SK-N-SH (cell line): ENCODE measurements around the gene CIITA. TPM values are rescaled to one million over a fixed set of nuclear protein-coding genes. Genes with fewer than 3 reads are reported as not detected.

Experiments used
- CTCF ChIA-PET: fragments of 300-600, 350-600 bp; formaldehyde crosslinking; extraction: SDS; loops from one replicate; lab custom pipeline; 2021; lab: Yijun Ruan, JAX
- POLR2A ChIA-PET: fragments of 350-600 bp; sonication (Branson Sonifier 250); formaldehyde crosslinking; extraction: SDS; loops from one replicate; lab custom pipeline; 2020; ENCODE audit warnings: antibody characterized with exemption, inconsistent platforms; lab: Yijun Ruan, JAX
- DNase-seq: peaks from one replicate; pipeline ENCODE4 v3.0.0; 2012
- H2AFZ ChIP-seq: fragments of 200-600 bp; sonication (generic); 2 replicates; pipeline ENCODE4 v1.8.1; 2016; ENCODE audit warnings: antibody characterized with exemption, mild to moderate bottlenecking, low read depth
- H3F3A ChIP-seq: fragments of 200-600 bp; sonication (generic); replicated peaks from 2 replicates; pipeline ENCODE3; 2016; ENCODE audit warnings: antibody characterized with exemption, mild to moderate bottlenecking; ENCODE audit not compliant: insufficient read depth
- H3K27ac ChIP-seq, 2 experiments: fragments of 200-500 bp in 1 of 2; fragments of 200-600 bp in 1 of 2; sonication (Bioruptor generic) in 1 of 2; sonication (generic), shearing (Covaris generic) in 1 of 2; 2 replicates each; pipeline versions ENCODE4 v1.5.1 to v1.6.1; 2014 to 2016; ENCODE audit warnings: low read depth in 2 of 2, inconsistent platforms in 1 of 2, low read length in 1 of 2, mild to moderate bottlenecking in 1 of 2, mixed read lengths in 1 of 2
- H3K27me3 ChIP-seq: fragments of 200-600 bp; sonication (generic), shearing (Covaris generic); 2 replicates; pipeline ENCODE4 v1.6.1; 2016; ENCODE audit warnings: mixed run types; ENCODE audit not compliant: insufficient read depth
- H3K36me3 ChIP-seq, 2 experiments: fragments of 200-500 bp in 1 of 2; fragments of 200-600 bp in 1 of 2; sonication (Bioruptor generic) in 1 of 2; sonication (generic) in 1 of 2; replicated peaks in 1 of 2; 2 replicates each; pipeline versions ENCODE3 to v1.5.1; 2014 to 2016; ENCODE audit warnings: low read length in 1 of 2, mild to moderate bottlenecking in 1 of 2; ENCODE audit not compliant: insufficient read depth in 2 of 2, control insufficient read depth in 1 of 2
- H3K4me1 ChIP-seq, 2 experiments: fragments of 200-500 bp in 1 of 2; fragments of 200-600 bp in 1 of 2; sonication (Bioruptor generic) in 1 of 2; sonication (generic), shearing (Covaris generic) in 1 of 2; 2 replicates each; pipeline versions ENCODE4 v1.5.1 to v1.6.1; 2014 to 2016; ENCODE audit warnings: low read depth in 1 of 2, low read length in 1 of 2, mixed run types in 1 of 2; ENCODE audit not compliant: insufficient read depth in 2 of 2, control insufficient read depth in 1 of 2
- H3K4me2 ChIP-seq: fragments of 200-600 bp; sonication (generic), shearing (Covaris generic); 2 replicates; pipeline ENCODE4 v1.6.1; 2017; ENCODE audit warnings: mixed run types
- H3K4me3 ChIP-seq, 2 experiments: fragments of 200-500 bp in 1 of 2; fragments of 200-600 bp in 1 of 2; sonication (Bioruptor generic) in 1 of 2; sonication (generic), shearing (Covaris generic) in 1 of 2; 2 replicates each; pipeline versions ENCODE4 v1.5.1 to v1.8.1; 2014 to 2016; ENCODE audit warnings: low read depth in 2 of 2, inconsistent platforms in 1 of 2, low read length in 1 of 2, mild to moderate bottlenecking in 1 of 2, mixed read lengths in 1 of 2, moderate library complexity in 1 of 2
- H3K79me2 ChIP-seq: fragments of 200-600 bp; sonication (generic); 2 replicates; pipeline ENCODE4 v1.8.1; 2017; ENCODE audit warnings: mild to moderate bottlenecking; ENCODE audit not compliant: insufficient read depth
- H3K9ac ChIP-seq: fragments of 200-600 bp; sonication (generic); 2 replicates; pipeline ENCODE4 v1.6.1; 2017; ENCODE audit warnings: mixed run types
- H3K9me2 ChIP-seq: fragments of 200-600 bp; sonication (generic); 2 replicates; pipeline ENCODE4 v1.6.1; 2017; ENCODE audit warnings: mixed run types
- H3K9me3 ChIP-seq: fragments of 200-600 bp; sonication (generic); 2 replicates; pipeline ENCODE4 v1.6.1; 2017; ENCODE audit warnings: mixed run types, mild to moderate bottlenecking, moderate library complexity
- H4K20me1 ChIP-seq: fragments of 200-600 bp; sonication (generic); 2 replicates; pipeline ENCODE4 v1.6.1; 2017; ENCODE audit warnings: mild to moderate bottlenecking, mixed run types; ENCODE audit not compliant: insufficient read depth
- CHD2 ChIP-seq: fragments of 150-350 bp; IDR thresholded peaks from 2 replicates; pipeline ENCODE4 v1.6.1; 2018; ENCODE audit warnings: low read length; ENCODE audit not compliant: partially characterized antibody
- EP300 ChIP-seq, 2 experiments: IDR thresholded peaks; 2 replicates each; pipeline versions ENCODE4 v1.4.0 to v1.6.1; 2012; ENCODE audit warnings: borderline replicate concordance in 1 of 2, low read depth in 1 of 2, low read length in 1 of 2
- EZH2phosphoT487 ChIP-seq: fragments of 200-600 bp; sonication (generic); IDR thresholded peaks from 2 replicates; pipeline ENCODE4 v1.6.1; 2017; ENCODE audit warnings: low read depth, mixed run types, mild to moderate bottlenecking, antibody characterized with exemption, moderate library complexity, borderline replicate concordance
- FOSL2 ChIP-seq: IDR thresholded peaks from 2 replicates; pipeline ENCODE4 v1.4.0; 2012; ENCODE audit warnings: low read depth, mild to moderate bottlenecking, moderate library complexity, borderline replicate concordance
- FOXJ3 ChIP-seq: sonication (generic); formaldehyde crosslinking; IDR thresholded peaks from 2 replicates; pipeline ENCODE4 v1.5.1; 2020; ENCODE audit warnings: mild to moderate bottlenecking, missing genetic modification reagents
- FOXM1 ChIP-seq: IDR thresholded peaks from 2 replicates; pipeline ENCODE4 v1.4.0; 2012; ENCODE audit warnings: low read depth, mild to moderate bottlenecking
- MEF2A ChIP-seq: IDR thresholded peaks from 2 replicates; pipeline ENCODE4 v1.4.0; 2012; ENCODE audit warnings: low read depth, borderline replicate concordance
- MXI1 ChIP-seq: IDR thresholded peaks from 2 replicates; pipeline ENCODE4 v1.6.1; 2012; ENCODE audit warnings: mild to moderate bottlenecking, low read depth, low read length, improper control_type of control experiment
- RAD21 ChIP-seq: IDR thresholded peaks from 2 replicates; pipeline ENCODE4 v1.6.1; 2012; ENCODE audit warnings: mild to moderate bottlenecking, low read length
- RXRA ChIP-seq: IDR thresholded peaks from 2 replicates; pipeline ENCODE4 v1.4.0; 2012; ENCODE audit warnings: low read depth, mild to moderate bottlenecking, borderline replicate concordance
- SMC3 ChIP-seq: IDR thresholded peaks from 2 replicates; pipeline ENCODE4 v1.6.1; 2012; ENCODE audit warnings: low read depth, low read length, improper control_type of control experiment
- TCF12 ChIP-seq: IDR thresholded peaks from 2 replicates; pipeline ENCODE4 v1.4.0; 2012
- USF1 ChIP-seq: IDR thresholded peaks from 2 replicates; pipeline ENCODE4 v1.4.0; 2012; ENCODE audit warnings: low read depth, borderline replicate concordance
- WGBS: methylation state at CpG from one replicate; pipeline ENCODE4 v1.1.6; 2017; ENCODE audit warnings: low lambda C conversion rate; 5-methylcytosine and 5-hydroxymethylcytosine counted together
- polyA plus RNA-seq, 3 experiments: library from polyadenylated mRNA; depleted of rRNA; stranded (reverse); fragments of >200 nt; gene quantifications; 2 replicates each; pipeline ENCODE4 v1.2.3, GENCODE V29; 2012
- TF ChIP-seq, protein P1 (sequence below): IDR thresholded peaks from 2 replicates; pipeline ENCODE4 v1.4.0; 2012; ENCODE audit warnings: low read depth, borderline replicate concordance
- TF ChIP-seq, protein P2 (sequence below): fragments of 150-350 bp; IDR thresholded peaks from 2 replicates; pipeline ENCODE4 v1.6.1; 2017; ENCODE audit warnings: antibody characterized with exemption, low read length, low read depth, borderline replicate concordance

CIITA gene
- polyA plus RNA-seq, 1 of the 3 experiments (the other 2 are of a cell fraction), result 0.23 TPM

DNA sequence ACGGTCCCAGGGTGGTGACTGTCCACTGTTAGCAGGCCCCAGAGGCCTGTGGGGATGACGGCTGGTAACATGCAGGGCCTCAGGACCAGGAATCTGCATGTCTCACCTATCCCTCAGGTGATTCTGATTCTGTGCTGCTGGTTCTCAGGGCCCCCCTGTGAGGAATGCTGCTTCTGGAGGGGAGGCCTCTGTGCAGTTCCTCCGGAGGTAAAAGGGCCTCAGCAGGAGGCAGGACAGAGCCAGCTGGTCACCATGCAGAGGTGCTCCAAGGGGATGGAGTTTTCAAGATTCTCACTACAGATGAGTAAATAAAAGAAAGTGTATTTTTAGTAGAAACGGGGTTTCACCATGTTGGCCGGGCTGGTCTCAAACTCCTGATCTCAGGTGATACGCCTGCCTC is 101.1 kb downstream of the CIITA start:
- H3K9me2 ChIP-seq, result no peaks in the 10 kb centered on the region
- no peaks in the 10 kb centered on the region for H3K79me2 ChIP-seq
- peaks cover 0 to 11% of the 10 kb centered on the region in 2 experiments; a peak in 2 of 4 replicates for H3K4me1 ChIP-seq
- no peak overlapping the region for H3K27ac ChIP-seq
- TF ChIP-seq TCF12 (no peak), RXRA (no peak), EZH2phosphoT487 (no peak), SMC3 (no peak)
- H4K20me1 ChIP-seq, result no peaks in the 10 kb centered on the region
- H3K36me3 ChIP-seq, result peaks cover 27 to 44% of the 10 kb centered on the region in 2 experiments
- H3K4me3 ChIP-seq, result no peak overlapping the region
- no peak overlapping the region for H3K4me2 ChIP-seq
- H3K27me3 ChIP-seq, result no peaks in the 10 kb centered on the region
- DNase-seq, result no peak
- H3K9me3 ChIP-seq, result no peaks in the 10 kb centered on the region
- POLR2A ChIA-PET, result no interaction called here
- no peak overlapping the region for H2AFZ ChIP-seq
- H3F3A ChIP-seq, result no peaks in the 10 kb centered on the region
- CTCF ChIA-PET, result no interaction called here
- H3K9ac ChIP-seq, result no peak overlapping the region
- 94% methylated on average over 6 of the region's 6 CpGs for WGBS

- no peaks in the 10 kb centered on the region for H3K9me2 ChIP-seq
- H3K79me2 ChIP-seq, result no peaks in the 10 kb centered on the region
- CTCF ChIA-PET, result interaction anchor here (0.8 to 2.2 kb wide), 3 partner anchors 8 to 277 kb away, joined by 3 to 16 read pairs (median 3); partner anchors contain the start of gene SOCS1
- WGBS, result 91% methylated on average over 12 of the region's 14 CpGs
- peaks cover 27 to 43% of the 10 kb centered on the region in 2 experiments for H3K36me3 ChIP-seq
- H3K9ac ChIP-seq, result no peak overlapping the region
- no peak for TF ChIP-seq RAD21
- no peak for TF ChIP-seq FOXJ3
- no peak for TF ChIP-seq MEF2A
- TF ChIP-seq, protein P1, sequence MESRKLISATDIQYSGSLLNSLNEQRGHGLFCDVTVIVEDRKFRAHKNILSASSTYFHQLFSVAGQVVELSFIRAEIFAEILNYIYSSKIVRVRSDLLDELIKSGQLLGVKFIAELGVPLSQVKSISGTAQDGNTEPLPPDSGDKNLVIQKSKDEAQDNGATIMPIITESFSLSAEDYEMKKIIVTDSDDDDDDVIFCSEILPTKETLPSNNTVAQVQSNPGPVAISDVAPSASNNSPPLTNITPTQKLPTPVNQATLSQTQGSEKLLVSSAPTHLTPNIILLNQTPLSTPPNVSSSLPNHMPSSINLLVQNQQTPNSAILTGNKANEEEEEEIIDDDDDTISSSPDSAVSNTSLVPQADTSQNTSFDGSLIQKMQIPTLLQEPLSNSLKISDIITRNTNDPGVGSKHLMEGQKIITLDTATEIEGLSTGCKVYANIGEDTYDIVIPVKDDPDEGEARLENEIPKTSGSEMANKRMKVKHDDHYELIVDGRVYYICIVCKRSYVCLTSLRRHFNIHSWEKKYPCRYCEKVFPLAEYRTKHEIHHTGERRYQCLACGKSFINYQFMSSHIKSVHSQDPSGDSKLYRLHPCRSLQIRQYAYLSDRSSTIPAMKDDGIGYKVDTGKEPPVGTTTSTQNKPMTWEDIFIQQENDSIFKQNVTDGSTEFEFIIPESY, result no peak
- no peak for TF ChIP-seq FOXM1
- no peak for TF ChIP-seq EP300 (IDR thresholded peaks at IDR 0.05; ENCODE audit: borderline replicate concordance in 1 of 2, low read depth in 1 of 2, low read length in 1 of 2)
- TF ChIP-seq USF1, result no peak
- no peak for TF ChIP-seq CHD2
- TF ChIP-seq EZH2phosphoT487, result no peak
- TF ChIP-seq MXI1, result no peak
- TF ChIP-seq FOSL2, result no peak
- TF ChIP-seq, protein P2, sequence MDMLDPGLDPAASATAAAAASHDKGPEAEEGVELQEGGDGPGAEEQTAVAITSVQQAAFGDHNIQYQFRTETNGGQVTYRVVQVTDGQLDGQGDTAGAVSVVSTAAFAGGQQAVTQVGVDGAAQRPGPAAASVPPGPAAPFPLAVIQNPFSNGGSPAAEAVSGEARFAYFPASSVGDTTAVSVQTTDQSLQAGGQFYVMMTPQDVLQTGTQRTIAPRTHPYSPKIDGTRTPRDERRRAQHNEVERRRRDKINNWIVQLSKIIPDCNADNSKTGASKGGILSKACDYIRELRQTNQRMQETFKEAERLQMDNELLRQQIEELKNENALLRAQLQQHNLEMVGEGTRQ, result no peak
- TF ChIP-seq, all 33 proteins: peak for 0
- Histone ChIP-seq H3K27ac (peak overlapping the region in 1 of 2 experiments; percentile 30; a peak in 1 of 4 replicates), H3K4me3 (no peak overlapping the region), H3K4me2 (no peak overlapping the region), H2AFZ (no peak overlapping the region), H3K9me3 (no peaks in the 10 kb centered on the region), H3K27me3 (no peaks in the 10 kb centered on the region), H3F3A (no peaks in the 10 kb centered on the region), H4K20me1 (no peaks in the 10 kb centered on the region), H3K4me1 (peaks cover 0 to 11% of the 10 kb centered on the region in 2 experiments; a peak in 2 of 4 replicates)
- no peak for DNase-seq
- POLR2A ChIA-PET, result no interaction called here
Observed at GRCh38 chr16:10978871-10979446, 102.0 kb downstream of the CIITA start.
